ENCODE results near the gene TMEM121.

DNA sequence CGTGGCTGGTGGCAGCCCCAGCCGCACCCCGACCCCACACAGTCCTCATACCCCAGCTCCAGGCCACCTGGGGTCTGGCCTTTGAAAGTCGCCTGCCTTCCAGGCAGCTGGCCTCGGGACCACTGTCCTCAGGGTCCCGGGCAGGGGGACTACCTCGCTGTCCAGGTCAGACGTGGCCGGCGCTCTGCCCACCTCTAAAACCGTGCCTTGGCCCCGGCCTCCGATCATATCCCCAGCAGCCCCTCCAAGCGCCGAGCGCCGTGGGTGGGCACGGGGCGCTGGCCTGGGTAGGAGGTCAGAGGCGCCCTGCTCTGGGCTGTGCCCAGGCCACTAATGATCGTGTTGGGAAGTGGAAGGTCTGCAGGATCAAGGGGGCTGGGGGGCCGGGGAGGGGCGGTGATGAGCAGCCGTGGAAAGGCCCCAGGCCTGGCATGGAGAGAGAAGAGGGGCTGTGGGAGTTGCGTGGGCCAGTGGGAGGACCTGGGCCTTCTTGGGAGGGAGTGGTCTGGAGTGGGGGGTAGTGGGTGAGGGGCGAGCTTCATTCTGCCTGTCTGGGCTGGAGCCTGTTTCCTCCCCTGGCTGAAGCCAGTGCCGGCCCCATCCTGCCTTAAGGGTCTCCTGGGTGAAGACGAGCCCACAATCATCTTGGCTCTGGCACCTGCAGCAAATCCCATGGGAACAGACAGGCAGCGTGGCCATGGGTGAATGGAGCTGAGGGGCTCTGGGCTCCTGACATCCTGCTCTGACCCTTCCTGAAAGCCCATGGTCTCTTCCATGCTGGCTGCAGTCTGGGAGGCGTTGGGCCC lies 4.9 kb downstream of the TMEM121 start:
- TF ChIP-seq, protein P1, sequence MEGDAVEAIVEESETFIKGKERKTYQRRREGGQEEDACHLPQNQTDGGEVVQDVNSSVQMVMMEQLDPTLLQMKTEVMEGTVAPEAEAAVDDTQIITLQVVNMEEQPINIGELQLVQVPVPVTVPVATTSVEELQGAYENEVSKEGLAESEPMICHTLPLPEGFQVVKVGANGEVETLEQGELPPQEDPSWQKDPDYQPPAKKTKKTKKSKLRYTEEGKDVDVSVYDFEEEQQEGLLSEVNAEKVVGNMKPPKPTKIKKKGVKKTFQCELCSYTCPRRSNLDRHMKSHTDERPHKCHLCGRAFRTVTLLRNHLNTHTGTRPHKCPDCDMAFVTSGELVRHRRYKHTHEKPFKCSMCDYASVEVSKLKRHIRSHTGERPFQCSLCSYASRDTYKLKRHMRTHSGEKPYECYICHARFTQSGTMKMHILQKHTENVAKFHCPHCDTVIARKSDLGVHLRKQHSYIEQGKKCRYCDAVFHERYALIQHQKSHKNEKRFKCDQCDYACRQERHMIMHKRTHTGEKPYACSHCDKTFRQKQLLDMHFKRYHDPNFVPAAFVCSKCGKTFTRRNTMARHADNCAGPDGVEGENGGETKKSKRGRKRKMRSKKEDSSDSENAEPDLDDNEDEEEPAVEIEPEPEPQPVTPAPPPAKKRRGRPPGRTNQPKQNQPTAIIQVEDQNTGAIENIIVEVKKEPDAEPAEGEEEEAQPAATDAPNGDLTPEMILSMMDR (IDR thresholded peaks at IDR 0.05): no peak
- no peak for TF ChIP-seq POLR2A (IDR thresholded peaks at IDR 0.05)
- no peak for TF ChIP-seq POLR2AphosphoS5 (IDR thresholded peaks at IDR 0.05; ENCODE audit: insufficient read depth in 1 of 2, low read depth in 1 of 2)
